Measurements from ENCODE around the gene EFCAB11. TPM values are rescaled to one million over a fixed set of nuclear protein-coding genes. Genes with fewer than 3 reads are reported as not detected.

Gene EFCAB11
- total RNA-seq, 3 donors from 2014 or later = 6.0 to 10.2 (median 6.3) TPM

DNA sequence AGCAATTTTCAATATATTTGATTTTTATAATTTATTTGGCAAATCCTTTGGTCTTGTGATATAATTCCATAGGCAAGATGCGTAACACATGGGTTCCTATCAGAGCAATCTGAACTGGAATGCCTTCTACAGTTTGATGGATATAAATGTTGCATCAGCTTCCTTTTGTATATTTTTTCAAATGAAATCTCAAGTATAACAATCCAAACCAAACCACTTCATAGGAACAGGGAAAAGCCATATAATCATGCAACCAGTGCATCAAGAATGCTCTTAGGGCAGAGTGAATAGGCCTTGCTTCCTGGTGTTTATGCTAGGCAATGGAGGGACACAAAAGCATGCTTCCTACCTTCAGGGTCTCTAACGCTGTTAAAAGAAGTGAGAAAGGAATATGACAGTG lies 34.5 kb downstream of the EFCAB11 start:
- Histone ChIP-seq H3K9me3 (no peaks in the 10 kb centered on the region), H3K36me3 (ENCODE audit: low read depth) (no peaks in the 10 kb centered on the region), H3K4me1 (ENCODE audit: low read depth) (no peaks in the 10 kb centered on the region), H3K4me3 (no peak overlapping the region)
- ATAC-seq (no peak), DNase-seq (no peak)
- intact Hi-C loops (cut with DNase I, micrococcal nuclease) = no loop called here
- TF ChIP-seq, protein P1, sequence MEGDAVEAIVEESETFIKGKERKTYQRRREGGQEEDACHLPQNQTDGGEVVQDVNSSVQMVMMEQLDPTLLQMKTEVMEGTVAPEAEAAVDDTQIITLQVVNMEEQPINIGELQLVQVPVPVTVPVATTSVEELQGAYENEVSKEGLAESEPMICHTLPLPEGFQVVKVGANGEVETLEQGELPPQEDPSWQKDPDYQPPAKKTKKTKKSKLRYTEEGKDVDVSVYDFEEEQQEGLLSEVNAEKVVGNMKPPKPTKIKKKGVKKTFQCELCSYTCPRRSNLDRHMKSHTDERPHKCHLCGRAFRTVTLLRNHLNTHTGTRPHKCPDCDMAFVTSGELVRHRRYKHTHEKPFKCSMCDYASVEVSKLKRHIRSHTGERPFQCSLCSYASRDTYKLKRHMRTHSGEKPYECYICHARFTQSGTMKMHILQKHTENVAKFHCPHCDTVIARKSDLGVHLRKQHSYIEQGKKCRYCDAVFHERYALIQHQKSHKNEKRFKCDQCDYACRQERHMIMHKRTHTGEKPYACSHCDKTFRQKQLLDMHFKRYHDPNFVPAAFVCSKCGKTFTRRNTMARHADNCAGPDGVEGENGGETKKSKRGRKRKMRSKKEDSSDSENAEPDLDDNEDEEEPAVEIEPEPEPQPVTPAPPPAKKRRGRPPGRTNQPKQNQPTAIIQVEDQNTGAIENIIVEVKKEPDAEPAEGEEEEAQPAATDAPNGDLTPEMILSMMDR (IDR thresholded peaks at IDR 0.05) = no peak

DNA sequence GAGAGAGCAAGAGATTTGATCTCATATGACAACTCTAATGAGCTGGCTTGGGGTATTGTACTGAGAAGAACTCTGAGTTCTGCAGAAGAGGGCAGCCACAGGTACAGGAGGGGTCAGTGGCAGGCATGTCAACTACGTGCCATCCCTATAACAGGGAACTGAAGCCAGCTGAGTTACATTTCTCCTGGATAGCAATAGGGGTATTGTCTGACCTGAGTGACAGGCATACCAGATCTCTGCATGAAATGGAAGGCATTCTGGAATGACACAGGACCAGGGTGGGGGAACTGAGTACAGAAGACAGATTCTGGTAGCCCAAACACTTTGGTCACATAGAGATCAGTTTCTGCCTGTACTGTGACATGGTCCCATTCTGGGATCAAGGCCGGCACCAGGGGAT lies 35.8 kb downstream of the EFCAB11 start:
- Histone ChIP-seq H3K4me1 (ENCODE audit: low read depth) (no peaks in the 10 kb centered on the region), H3K9me3 (no peaks in the 10 kb centered on the region), H3K4me3 (no peak overlapping the region), H3K36me3 (ENCODE audit: low read depth) (no peaks in the 10 kb centered on the region)
- no peak for DNase-seq
- ATAC-seq = no peak
- TF ChIP-seq, protein P1 (IDR thresholded peaks at IDR 0.05) = no peak
- intact Hi-C loops (cut with DNase I, micrococcal nuclease) = loop anchor here in 1 of 2 donors (10.0 kb wide), 1 partner anchor 884 kb away; no protein-coding TSS in a partner anchor

DNA sequence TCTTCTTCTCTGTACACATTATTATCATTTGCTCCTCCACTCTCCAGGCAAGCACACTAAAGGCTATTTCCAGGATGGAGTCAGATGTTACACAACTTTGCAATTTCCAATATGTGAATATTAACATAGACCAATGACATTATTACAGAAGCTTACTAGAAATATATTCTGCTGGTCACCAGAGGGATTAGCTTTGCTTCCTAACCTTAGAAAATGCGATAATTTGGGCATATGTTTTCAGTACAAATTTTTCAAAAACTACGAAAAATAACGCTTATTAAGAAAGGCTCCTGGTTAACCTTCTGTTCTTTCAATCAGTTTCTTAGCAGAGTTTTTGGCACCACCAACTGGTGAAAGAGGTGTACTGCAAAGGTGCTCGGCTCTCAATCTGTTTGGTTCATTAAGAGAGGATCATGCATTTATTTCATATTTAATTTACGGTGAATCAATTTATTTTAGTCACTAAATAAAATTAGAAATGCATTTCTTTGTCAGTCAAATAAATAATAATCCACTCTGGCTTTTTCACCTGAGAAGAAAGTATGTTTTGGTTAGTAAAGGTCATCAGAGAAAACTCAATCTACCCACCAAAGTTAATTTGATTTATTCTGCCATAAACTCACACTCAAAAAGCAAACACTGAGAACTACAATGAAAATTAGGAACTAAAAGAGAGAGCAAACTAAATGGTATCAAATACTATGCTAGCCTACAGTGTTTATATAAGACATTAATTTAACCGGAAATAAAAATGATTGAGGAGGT lies 39.2 kb downstream of the EFCAB11 start:
- Histone ChIP-seq H3K9me3 (no peaks in the 10 kb centered on the region), H3K36me3 (ENCODE audit: low read depth) (no peaks in the 10 kb centered on the region), H3K4me3 (no peak overlapping the region), H3K4me1 (ENCODE audit: low read depth) (peaks cover 25% of the 10 kb centered on the region)
- intact Hi-C loops (cut with DNase I, micrococcal nuclease) = loop anchor here in 1 of 2 donors (10.0 kb wide), 1 partner anchor 880 kb away; no protein-coding TSS in a partner anchor
- ATAC-seq (peak; percentile 39), DNase-seq (peak in 2 of 3 donors; percentile 40 to 81)
- TF ChIP-seq, protein P1 (IDR thresholded peaks at IDR 0.05) = peak; percentile 89

DNA sequence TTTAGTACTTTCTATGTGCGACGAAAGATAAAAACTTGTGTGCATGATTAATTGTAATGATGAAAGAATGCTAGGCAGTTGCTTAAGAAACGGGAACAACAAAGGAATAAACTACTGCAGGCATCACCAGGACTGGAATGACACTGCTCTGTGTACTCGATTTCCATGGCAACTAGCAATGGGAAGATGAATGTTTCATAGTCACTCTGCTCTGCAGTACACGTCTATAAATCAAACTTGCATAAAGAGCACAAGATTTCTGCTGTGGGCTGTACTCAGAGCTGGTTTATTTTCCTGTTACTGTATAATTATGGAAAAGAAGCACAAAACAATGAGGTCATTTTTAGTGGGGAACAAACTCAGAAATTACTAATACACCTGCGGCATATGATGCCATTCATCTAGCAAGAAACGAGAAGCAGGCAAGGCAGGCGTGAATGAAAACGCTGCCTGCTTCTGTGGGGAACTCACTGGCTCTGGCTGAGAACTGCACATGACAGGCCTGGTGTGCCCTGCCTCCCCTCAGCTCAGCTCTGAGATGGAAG lies 41.8 kb downstream of the EFCAB11 start:
- TF ChIP-seq, protein P1 (IDR thresholded peaks at IDR 0.05) = no peak
- Histone ChIP-seq H3K9me3 (no peaks in the 10 kb centered on the region), H3K4me3 (no peak overlapping the region), H3K4me1 (ENCODE audit: low read depth) (peaks cover 25% of the 10 kb centered on the region), H3K36me3 (ENCODE audit: low read depth) (no peaks in the 10 kb centered on the region)
- peak in 1 of 3 donors; percentile 11 for DNase-seq
- intact Hi-C loops (cut with DNase I, micrococcal nuclease) = loop anchor here (5.0 to 10.0 kb wide), 3 partner anchors 735 to 878 kb away; no protein-coding TSS in a partner anchor
- peak; percentile 74 for ATAC-seq

DNA sequence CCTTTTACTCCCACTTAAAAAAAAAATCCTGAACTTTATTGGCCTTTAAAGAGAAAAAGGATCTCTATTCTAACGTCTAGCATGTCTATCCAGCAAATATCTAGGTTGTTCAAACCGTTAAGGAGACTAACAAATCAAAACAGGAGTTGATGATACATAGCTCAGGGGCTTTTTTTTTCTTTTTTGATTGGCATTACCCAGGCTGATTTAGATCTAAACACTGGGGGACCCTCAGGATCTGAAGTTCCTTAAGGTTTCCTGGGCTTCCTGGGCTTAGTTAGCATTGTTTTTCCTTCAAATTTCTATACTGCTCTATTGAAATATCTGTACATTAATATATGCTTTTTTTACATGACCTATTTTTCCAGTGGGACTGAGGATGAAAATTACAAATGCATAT lies 42.3 kb downstream of the EFCAB11 start:
- DNase-seq = no peak
- Histone ChIP-seq H3K4me1 (ENCODE audit: low read depth) (peaks cover 25% of the 10 kb centered on the region), H3K9me3 (no peaks in the 10 kb centered on the region), H3K36me3 (ENCODE audit: low read depth) (no peaks in the 10 kb centered on the region), H3K4me3 (no peak overlapping the region)
- ATAC-seq = no peak
- TF ChIP-seq, protein P1 (IDR thresholded peaks at IDR 0.05) = no peak
- intact Hi-C loops (cut with DNase I, micrococcal nuclease) = loop anchor here (5.0 to 10.0 kb wide), 3 partner anchors 735 to 877 kb away; no protein-coding TSS in a partner anchor
